ENCODE data around the gene VSIG10L.

The VSIG10L gene

DNA sequence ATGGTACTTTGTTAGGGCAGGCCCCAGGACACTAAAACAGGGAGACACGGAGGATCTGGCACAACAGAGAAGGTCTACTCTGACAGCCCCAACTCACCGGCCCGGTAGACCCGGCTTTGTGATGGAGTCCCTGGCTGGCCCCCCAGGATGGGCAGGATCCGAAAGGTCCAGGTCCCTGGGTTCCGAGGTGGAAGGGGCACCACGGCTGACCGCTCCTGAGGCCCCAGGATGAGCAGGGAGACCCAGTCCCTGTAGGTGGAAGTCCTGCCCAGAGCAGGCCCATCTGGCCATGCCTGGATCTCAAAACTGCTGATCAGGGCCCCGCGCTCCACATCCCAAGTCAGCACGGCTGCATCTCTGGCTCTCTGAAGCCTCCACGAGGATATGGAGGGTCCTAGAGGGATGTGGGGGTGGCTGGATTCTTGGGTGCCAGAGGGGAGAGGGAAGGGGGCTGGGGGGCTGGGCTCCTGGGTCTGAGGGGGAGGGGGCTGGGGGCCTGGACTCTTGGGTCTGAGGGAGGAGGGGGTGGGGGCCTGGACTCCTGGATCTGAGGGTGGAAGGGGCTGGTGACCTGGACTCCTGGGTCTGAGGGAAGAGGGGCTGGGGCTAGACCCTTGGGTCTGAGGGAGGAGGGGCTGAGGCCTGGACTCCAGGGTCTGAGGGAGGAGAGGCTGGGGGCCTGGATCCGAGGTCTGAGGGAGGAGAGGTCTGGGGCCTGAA, 4.6 kb downstream of the VSIG10L start:
- WGBS, 2 experiments (ENCODE audit: insufficient coverage in 2 of 2), result 89 to 95% methylated on average over 9 of the region's 13 CpGs
- H3K27ac ChIP-seq (ENCODE audit: low read depth, low read length, severe bottlenecking), result no peak overlapping the region
- H3K4me3 ChIP-seq (ENCODE audit: extremely low read depth, insufficient read depth, low read length, poor library complexity, severe bottlenecking), result no peak overlapping the region
- H3K36me3 ChIP-seq (ENCODE audit: control insufficient read depth, insufficient read depth, low read length), result no peaks in the 10 kb centered on the region
- no peaks in the 10 kb centered on the region for H3K9me3 ChIP-seq (ENCODE audit: control insufficient read depth, low read length)
- peaks cover 2% of the 10 kb centered on the region for H3K4me1 ChIP-seq (ENCODE audit: control insufficient read depth, insufficient read depth, low read length, poor library complexity, severe bottlenecking)

DNA sequence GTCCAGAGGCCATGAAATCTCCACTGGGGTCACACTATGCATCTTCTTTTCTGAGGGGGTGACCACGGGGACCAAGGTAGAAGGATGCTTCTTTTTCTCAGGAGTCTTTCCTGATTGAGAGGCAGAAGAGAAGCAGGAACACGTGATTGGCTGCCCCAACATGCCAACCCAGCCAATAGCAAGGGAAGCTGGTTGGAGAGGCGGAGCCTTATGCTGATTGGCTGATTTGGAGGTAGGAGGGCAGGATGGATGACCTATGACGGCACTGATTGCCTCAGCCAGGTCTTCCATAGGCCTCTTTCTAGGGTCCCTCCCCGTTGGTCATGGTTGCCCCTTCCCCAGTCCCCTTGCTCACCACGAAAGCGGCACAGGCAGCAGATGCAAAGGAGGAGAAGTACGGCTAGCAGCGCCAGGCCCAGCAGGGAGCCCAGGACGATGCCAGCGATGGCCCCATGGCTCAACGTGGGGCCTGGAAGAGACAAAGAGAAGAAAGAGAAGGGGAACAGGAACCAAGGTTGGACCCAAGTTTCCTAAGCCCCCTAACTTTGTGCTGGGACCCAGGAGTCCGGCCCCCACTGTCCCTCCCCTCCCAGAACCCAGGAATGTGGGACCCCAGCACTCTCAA, 8.0 kb downstream of the VSIG10L start:
- Histone ChIP-seq H3K4me3 (ENCODE audit: extremely low read depth, insufficient read depth, low read length, poor library complexity, severe bottlenecking) (no peak overlapping the region), H3K4me1 (ENCODE audit: control insufficient read depth, insufficient read depth, low read length, poor library complexity, severe bottlenecking) (no peaks in the 10 kb centered on the region), H3K36me3 (ENCODE audit: control insufficient read depth, insufficient read depth, low read length) (peaks cover 8% of the 10 kb centered on the region), H3K27ac (ENCODE audit: low read depth, low read length, severe bottlenecking) (no peak overlapping the region), H3K9me3 (ENCODE audit: control insufficient read depth, low read length) (no peaks in the 10 kb centered on the region)
- WGBS, 2 experiments (ENCODE audit: insufficient coverage in 2 of 2), result 89 to 92% methylated on average over 10 to 12 of the region's 13 CpGs

DNA sequence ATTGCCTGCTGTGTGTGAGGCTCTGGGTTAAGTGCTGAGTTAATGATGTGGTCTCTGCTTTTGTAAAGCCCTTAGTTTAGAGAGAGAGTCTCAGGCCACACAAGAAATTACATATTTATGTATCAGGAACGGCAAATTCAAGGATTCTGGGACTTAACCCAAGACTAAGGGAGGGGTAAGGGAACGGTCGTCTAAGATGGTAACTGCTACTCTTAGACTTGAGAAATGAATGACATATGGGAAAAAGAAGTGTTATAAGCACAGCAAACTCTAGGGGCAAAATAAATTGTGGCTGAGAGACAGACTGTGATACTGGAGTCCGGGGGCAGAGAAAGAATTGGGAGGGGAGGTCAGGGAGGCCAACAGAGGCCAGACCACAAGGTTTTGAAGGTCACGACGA, 10.2 kb downstream of the VSIG10L start:
- Histone ChIP-seq H3K4me3 (ENCODE audit: extremely low read depth, insufficient read depth, low read length, poor library complexity, severe bottlenecking) (no peak overlapping the region), H3K4me1 (ENCODE audit: control insufficient read depth, insufficient read depth, low read length, poor library complexity, severe bottlenecking) (no peaks in the 10 kb centered on the region), H3K36me3 (ENCODE audit: control insufficient read depth, insufficient read depth, low read length) (peaks cover 8% of the 10 kb centered on the region), H3K27ac (ENCODE audit: low read depth, low read length, severe bottlenecking) (no peak overlapping the region), H3K9me3 (ENCODE audit: control insufficient read depth, low read length) (no peaks in the 10 kb centered on the region)
- WGBS, 2 experiments (ENCODE audit: insufficient coverage in 2 of 2), result 94 to 95% methylated on average over 5 to 6 of the region's 6 CpGs

DNA sequence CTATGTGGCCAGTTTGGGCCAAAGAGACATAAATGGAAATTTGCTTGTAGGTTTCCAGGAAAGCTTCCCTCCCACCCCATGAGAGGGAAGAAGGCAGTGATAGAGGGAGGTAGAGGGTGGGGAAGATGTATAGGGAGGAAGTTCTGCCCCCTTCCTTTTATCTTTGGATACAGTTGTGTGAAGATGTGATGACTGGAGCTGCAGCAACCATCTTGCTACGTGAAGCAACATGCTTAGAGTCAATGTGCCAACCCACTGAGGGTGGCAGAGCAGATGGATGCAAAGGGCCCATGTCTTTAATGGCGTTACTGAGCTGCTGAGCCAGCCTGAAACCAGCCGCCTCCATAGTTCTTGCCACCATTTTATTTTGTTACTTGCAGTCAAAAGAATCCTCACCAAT, 10.7 kb downstream of the VSIG10L start:
- Histone ChIP-seq H3K36me3 (ENCODE audit: control insufficient read depth, insufficient read depth, low read length) (peaks cover 8% of the 10 kb centered on the region), H3K4me1 (ENCODE audit: control insufficient read depth, insufficient read depth, low read length, poor library complexity, severe bottlenecking) (no peaks in the 10 kb centered on the region), H3K9me3 (ENCODE audit: control insufficient read depth, low read length) (no peaks in the 10 kb centered on the region), H3K4me3 (ENCODE audit: extremely low read depth, insufficient read depth, low read length, poor library complexity, severe bottlenecking) (no peak overlapping the region), H3K27ac (ENCODE audit: low read depth, low read length, severe bottlenecking) (no peak overlapping the region)
- WGBS, 2 experiments (ENCODE audit: insufficient coverage in 2 of 2), result 69 to 80% methylated on average over 3 of the region's 3 CpGs

DNA sequence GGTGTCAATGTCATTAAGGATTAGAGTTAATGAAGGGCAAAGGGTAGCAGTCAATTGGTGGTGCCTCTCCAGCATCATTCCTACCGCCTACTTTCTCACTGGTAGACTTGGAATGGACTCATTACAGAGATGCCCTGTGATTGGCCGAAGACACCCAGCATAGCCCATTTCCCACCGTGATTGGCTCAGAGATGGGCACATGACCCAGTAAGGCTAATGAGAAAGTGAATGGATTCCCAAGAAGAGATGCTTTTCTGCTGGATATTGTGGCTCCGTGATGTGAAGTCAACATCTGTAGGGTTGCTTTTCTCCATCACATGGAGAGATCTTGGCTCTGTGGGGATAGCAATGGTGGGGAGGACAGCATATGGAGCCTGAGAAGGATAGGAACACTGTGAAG, 11.6 kb downstream of the VSIG10L start:
- 98% methylated on average over 4 of the region's 4 CpGs for WGBS, 2 experiments (ENCODE audit: insufficient coverage in 2 of 2)
- peaks cover 8% of the 10 kb centered on the region for H3K36me3 ChIP-seq (ENCODE audit: control insufficient read depth, insufficient read depth, low read length)
- H3K4me1 ChIP-seq (ENCODE audit: control insufficient read depth, insufficient read depth, low read length, poor library complexity, severe bottlenecking), result no peaks in the 10 kb centered on the region
- H3K9me3 ChIP-seq (ENCODE audit: control insufficient read depth, low read length), result no peaks in the 10 kb centered on the region
- H3K27ac ChIP-seq (ENCODE audit: low read depth, low read length, severe bottlenecking), result no peak overlapping the region
- no peak overlapping the region for H3K4me3 ChIP-seq (ENCODE audit: extremely low read depth, insufficient read depth, low read length, poor library complexity, severe bottlenecking)

DNA sequence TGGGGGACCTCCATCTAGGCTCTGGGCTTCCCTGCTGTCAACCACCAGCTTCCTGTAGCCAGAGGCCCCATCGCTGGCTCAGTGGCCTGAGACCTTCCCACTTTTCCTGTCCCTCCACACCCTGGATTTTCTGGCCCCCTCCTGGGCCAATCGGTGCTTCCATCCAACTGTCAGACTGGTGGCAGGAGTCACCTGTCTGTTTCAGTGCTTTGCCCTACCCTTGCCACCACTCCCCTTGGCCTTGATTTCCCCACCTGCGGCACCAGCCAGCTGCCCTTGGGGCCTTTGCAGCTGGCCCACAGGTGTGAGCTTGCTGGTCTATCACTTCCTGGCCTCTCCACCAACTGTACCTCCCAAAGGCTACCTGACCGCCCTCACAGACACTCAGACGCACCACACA, 12.5 kb downstream of the VSIG10L start:
- Histone ChIP-seq H3K27ac (ENCODE audit: low read depth, low read length, severe bottlenecking) (no peak overlapping the region), H3K4me1 (ENCODE audit: control insufficient read depth, insufficient read depth, low read length, poor library complexity, severe bottlenecking) (no peaks in the 10 kb centered on the region)
- 85 to 89% methylated on average over 3 of the region's 5 CpGs for whole genome bisulfite sequencing, 2 experiments (ENCODE audit: insufficient coverage in 2 of 2)

DNA sequence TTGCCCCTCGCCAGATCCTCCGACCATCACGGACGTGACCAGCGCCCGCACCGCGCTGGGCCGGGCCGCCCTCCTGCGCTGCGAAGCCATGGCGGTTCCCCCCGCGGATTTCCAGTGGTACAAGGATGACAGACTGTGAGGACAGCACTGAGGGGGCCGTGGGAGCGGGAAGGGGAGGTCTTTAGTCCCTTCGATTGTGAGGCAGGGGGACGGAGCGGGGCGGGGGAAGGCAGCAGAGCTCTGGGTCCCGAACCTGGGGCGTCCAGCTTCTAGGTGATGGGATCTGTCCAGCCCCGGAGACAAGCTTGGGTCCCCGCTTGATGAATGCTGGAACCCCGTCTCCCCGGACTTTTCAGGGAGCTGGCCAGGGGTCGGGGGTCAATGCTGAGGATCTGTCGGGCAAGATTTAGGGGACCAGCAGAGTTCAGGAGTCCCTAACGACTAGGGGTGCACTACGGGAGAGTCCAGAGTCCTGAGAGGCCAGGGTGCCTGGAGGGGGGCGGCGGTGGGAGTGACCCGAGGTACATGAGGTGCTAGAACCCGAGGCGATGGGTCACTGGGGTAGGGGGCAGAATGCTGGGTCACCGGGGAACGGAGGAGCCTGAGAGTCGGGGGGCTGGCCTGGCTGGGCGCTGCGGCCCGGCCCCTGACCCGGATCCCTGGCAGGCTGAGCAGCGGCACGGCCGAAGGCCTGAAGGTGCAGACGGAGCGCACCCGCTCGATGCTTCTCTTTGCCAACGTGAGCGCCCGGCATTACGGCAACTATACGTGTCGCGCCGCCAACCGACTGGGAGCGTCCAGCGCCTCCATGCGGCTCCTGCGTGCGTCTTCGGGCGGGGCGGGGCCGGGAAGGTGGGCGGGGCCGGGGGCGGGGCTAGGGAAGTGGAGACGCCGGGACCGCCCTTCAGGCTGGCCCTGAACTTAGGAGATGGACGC, 14.6 kb downstream of the VSIG10L start:
- H3K4me1 ChIP-seq (ENCODE audit: control insufficient read depth, insufficient read depth, low read length, poor library complexity, severe bottlenecking), result no peaks in the 10 kb centered on the region
- no peaks in the 10 kb centered on the region for H3K9me3 ChIP-seq (ENCODE audit: control insufficient read depth, low read length)
- H3K27ac ChIP-seq (ENCODE audit: low read depth, low read length, severe bottlenecking), result no peak overlapping the region
- peaks cover 8% of the 10 kb centered on the region for H3K36me3 ChIP-seq (ENCODE audit: control insufficient read depth, insufficient read depth, low read length)
- 66 to 70% methylated on average over 46 to 68 of the region's 75 CpGs for WGBS, 2 experiments (ENCODE audit: insufficient coverage in 2 of 2)
- peak overlapping the region; percentile 16 for H3K4me3 ChIP-seq (ENCODE audit: extremely low read depth, insufficient read depth, low read length, poor library complexity, severe bottlenecking)

More for the DNA sequence above, 12.5 kb downstream of the VSIG10L start:
- Histone ChIP-seq H3K4me3 (ENCODE audit: extremely low read depth, insufficient read depth, low read length, poor library complexity, severe bottlenecking) (no peak overlapping the region), H3K9me3 (ENCODE audit: control insufficient read depth, low read length) (no peaks in the 10 kb centered on the region), H3K36me3 (ENCODE audit: control insufficient read depth, insufficient read depth, low read length) (peaks cover 8% of the 10 kb centered on the region)

DNA sequence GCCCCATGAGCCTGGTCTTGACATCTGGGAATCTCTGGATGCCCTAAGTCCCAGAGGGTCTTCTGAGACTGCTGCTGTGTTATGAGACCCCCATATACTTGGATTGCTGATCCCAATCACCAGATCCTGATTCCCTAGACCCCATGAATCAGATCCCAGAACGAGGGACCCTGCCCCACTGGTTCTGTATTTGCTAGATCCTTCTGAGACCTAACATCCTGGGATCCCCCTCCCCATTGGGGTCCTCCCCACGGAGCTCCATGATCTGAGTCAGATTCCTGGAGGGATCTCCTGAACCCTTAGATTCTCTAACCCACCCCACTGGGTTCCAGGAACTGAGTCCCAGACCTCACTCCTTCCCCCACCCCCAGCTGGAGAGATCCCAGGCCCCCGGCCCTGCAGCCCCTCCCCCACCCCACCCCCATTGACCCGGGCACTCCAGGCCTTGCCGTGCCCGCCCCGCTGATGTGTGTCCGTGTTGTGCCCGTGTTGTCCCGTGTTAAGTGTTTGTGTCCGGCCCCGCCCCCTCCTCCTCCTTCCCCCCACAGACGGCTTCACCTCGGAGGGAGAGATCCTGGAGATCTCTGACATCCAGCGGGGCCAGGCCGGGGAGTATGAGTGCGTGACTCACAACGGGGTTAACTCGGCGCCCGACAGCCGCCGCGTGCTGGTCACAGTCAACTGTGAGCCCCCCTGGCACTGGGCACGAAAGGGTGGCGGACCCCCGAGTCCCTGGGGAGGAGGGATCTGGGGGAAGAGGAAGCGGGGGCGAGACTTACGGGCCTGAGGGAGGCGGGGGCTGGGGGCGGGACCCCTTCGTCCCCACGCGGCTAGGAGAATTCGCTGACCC, 15.5 kb downstream of the VSIG10L start:
- Histone ChIP-seq H3K4me3 (ENCODE audit: extremely low read depth, insufficient read depth, low read length, poor library complexity, severe bottlenecking) (no peak overlapping the region), H3K36me3 (ENCODE audit: control insufficient read depth, insufficient read depth, low read length) (peaks cover 8% of the 10 kb centered on the region), H3K4me1 (ENCODE audit: control insufficient read depth, insufficient read depth, low read length, poor library complexity, severe bottlenecking) (no peaks in the 10 kb centered on the region), H3K27ac (ENCODE audit: low read depth, low read length, severe bottlenecking) (no peak overlapping the region), H3K9me3 (ENCODE audit: control insufficient read depth, low read length) (no peaks in the 10 kb centered on the region)
- 76% methylated on average over 24 to 33 of the region's 36 CpGs for WGBS, 2 experiments (ENCODE audit: insufficient coverage in 2 of 2)

DNA sequence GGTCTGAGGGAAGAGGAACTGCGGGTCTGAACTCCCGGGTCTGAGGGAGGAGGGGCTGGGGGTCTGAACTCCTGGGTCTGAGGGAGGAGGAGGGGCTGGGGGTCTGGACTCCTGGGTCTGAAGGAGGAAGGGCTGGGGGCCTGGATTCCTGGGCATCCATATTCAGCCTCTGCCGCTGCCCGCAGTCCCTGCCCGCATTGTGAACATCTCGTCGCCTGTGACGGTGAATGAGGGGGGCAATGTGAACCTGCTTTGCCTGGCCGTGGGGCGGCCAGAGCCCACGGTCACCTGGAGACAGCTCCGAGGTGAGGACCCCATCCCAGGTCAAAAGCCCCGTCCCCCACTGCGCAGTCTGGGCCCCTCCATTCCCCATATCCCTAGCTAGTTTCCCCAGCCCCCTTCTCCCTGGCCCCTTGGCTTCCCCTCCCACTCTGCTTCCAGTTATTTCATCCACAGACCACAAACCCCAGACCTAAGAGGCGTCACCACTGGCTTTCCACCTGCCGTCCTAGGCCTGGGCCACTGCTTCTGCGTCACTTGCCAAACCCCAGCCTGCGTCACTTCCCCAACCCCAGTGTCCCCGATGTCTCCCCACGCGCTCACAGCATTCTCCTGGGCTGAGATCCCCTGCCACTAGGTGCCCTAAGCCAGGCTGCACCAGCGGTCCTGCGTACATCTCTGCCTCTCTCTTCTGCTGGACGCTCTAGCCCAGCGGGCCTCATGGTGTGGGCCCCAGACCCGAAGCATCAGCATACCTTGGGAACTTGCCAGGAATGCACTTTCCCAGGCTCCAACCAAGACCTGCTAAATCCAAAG, 16.6 kb downstream of the VSIG10L start:
- no peaks in the 10 kb centered on the region for H3K4me1 ChIP-seq (ENCODE audit: control insufficient read depth, insufficient read depth, low read length, poor library complexity, severe bottlenecking)
- 93 to 95% methylated on average over 16 to 26 of the region's 26 CpGs for WGBS, 2 experiments (ENCODE audit: insufficient coverage in 2 of 2)
- H3K36me3 ChIP-seq (ENCODE audit: control insufficient read depth, insufficient read depth, low read length), result peaks cover 3% of the 10 kb centered on the region

More for the DNA sequence above, 16.6 kb downstream of the VSIG10L start:
- no peak overlapping the region for H3K4me3 ChIP-seq (ENCODE audit: extremely low read depth, insufficient read depth, low read length, poor library complexity, severe bottlenecking)
- no peak overlapping the region for H3K27ac ChIP-seq (ENCODE audit: low read depth, low read length, severe bottlenecking)
- H3K9me3 ChIP-seq (ENCODE audit: control insufficient read depth, low read length), result no peaks in the 10 kb centered on the region

Measured in mesodermal cell (in vitro differentiated cells).